ENCODE measurements around the gene LAMA3. TPM values are rescaled to one million over a fixed set of nuclear protein-coding genes. Genes with fewer than 3 reads are reported as not detected.

Gene LAMA3
- total and polyA plus RNA-seq, 2 experiments from 2014 or later: 3.9 to 4.9 TPM

DNA sequence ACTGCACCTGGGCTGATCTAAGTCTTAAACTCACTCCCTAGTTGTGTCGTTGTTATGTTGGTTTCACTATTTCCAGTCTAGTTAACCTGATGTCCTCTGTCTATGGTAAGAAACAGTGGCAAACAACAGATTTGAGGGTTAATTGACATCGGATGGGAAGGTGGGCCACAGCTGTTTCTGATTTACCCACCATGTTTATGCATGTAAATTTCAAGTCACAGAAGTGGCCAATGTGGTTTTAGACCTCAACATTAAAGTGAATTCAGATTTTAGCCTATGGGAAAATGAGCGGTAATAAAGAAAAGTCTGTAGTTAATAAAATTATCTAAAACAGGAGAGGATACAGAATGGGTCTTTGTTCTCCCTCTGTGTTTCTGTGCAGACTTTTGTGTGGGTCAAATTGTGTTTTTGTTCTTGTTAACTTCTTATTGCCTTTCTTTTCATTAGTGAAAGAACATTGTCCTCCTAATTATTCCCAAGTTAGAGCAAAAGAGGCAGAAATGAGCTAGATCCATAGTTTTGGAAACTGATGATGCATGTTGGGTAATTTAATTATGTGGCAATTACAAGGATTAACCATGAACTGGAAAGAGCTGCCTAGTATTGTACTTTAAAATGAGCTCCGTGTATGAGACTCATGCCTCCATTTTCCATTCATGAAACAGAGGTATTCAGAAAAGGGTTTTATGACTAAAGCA is 83.2 kb downstream of the LAMA3 start (continued):
- no peak for TF ChIP-seq ZNF462 (CRISPR knock-in tag; IDR thresholded peaks at IDR 0.05)
- no peak for TF ChIP-seq CTCF (conservative IDR thresholded peaks at IDR 0.05; ENCODE audit: low read depth in 2 of 2)
- no peak for TF ChIP-seq JUNB (IDR thresholded peaks at IDR 0.05; ENCODE audit: unreplicated experiment)
- TF ChIP-seq NANOG (IDR thresholded peaks at IDR 0.05; ENCODE audit: borderline replicate concordance): no peak
- TF ChIP-seq POLR2AphosphoS5 (IDR thresholded peaks at IDR 0.05; ENCODE audit: low read depth): no peak
- no peak for TF ChIP-seq EZH2 (IDR thresholded peaks at IDR 0.05; ENCODE audit: low read depth, unreplicated experiment)
- no peak for TF ChIP-seq CREB1 (CRISPR knock-in tag; IDR thresholded peaks at IDR 0.05; ENCODE audit: low read depth)
- no peak for TF ChIP-seq STAT1 (IDR thresholded peaks at IDR 0.05; ENCODE audit: unreplicated experiment)
- TF ChIP-seq ZNF331 (CRISPR knock-in tag; IDR thresholded peaks at IDR 0.05; ENCODE audit: low read depth): no peak
